Measurements from ENCODE around the gene LSM3.

Gene LSM3

GRCh38 chr3:14143271-14144225, 35.1 kb upstream of the LSM3 start:
- DNase-seq (ENCODE audit: low spot score): no peak

- DNase-seq (ENCODE audit: low spot score): peak; percentile 88
These were observed 34.1 kb upstream of the LSM3 start for GRCh38 chr3:14144423-14145075.

- DNase-seq (ENCODE audit: low spot score): no peak
These were observed 33.4 kb upstream of the LSM3 start for GRCh38 chr3:14145236-14145635.

GRCh38 chr3:14145670-14146380, 32.8 kb upstream of the LSM3 start:
- DNase-seq (ENCODE audit: low spot score): no peak

- no peak for DNase-seq (ENCODE audit: low spot score)
These were observed 32.1 kb upstream of the LSM3 start for GRCh38 chr3:14146381-14147065.

GRCh38 chr3:14147066-14147435, 31.6 kb upstream of the LSM3 start:
- DNase-seq (ENCODE audit: low spot score): no peak

- no peak for DNase-seq (ENCODE audit: low spot score)
These were observed 31.0 kb upstream of the LSM3 start for GRCh38 chr3:14147617-14148016.

GRCh38 chr3:14148041-14148985, 30.3 kb upstream of the LSM3 start:
- no peak for DNase-seq (ENCODE audit: low spot score)

GRCh38 chr3:14150078-14150477, 28.5 kb upstream of the LSM3 start:
- no peak for DNase-seq (ENCODE audit: low spot score)

- no peak for DNase-seq (ENCODE audit: low spot score)
These were observed 28.0 kb upstream of the LSM3 start for GRCh38 chr3:14150491-14151230.

- DNase-seq (ENCODE audit: low spot score): no peak
These were observed 27.0 kb upstream of the LSM3 start for GRCh38 chr3:14151471-14152083.

GRCh38 chr3:14152233-14152962, 26.2 kb upstream of the LSM3 start:
- DNase-seq (ENCODE audit: low spot score): no peak

GRCh38 chr3:14152963-14153355, 25.7 kb upstream of the LSM3 start:
- no peak for DNase-seq (ENCODE audit: low spot score)

GRCh38 chr3:14153663-14154062, 25.0 kb upstream of the LSM3 start:
- DNase-seq (ENCODE audit: low spot score): no peak

GRCh38 chr3:14154276-14154675, 24.3 kb upstream of the LSM3 start:
- DNase-seq (ENCODE audit: low spot score): no peak

- no peak for DNase-seq (ENCODE audit: low spot score)
These were observed 23.6 kb upstream of the LSM3 start for GRCh38 chr3:14154895-14155440.

GRCh38 chr3:14156201-14156600, 22.4 kb upstream of the LSM3 start:
- no peak for DNase-seq (ENCODE audit: low spot score)

GRCh38 chr3:14156843-14157561, 21.6 kb upstream of the LSM3 start:
- no peak for DNase-seq (ENCODE audit: low spot score)

Measured in Ammon's horn (tissue), 1 donor.